ENCODE results near the gene NUDT3. TPM values are rescaled to one million over a fixed set of nuclear protein-coding genes. Genes with fewer than 3 reads are reported as not detected.

The NUDT3 gene
- total and polyA plus RNA-seq, 4 donors = 3.2 to 20.2 (median 9.5) TPM

GRCh38 chr6:34319471-34319885 lies 73.0 kb downstream of the NUDT3 start:
- Histone ChIP-seq H3K27ac (ENCODE audit: low read depth in 1 of 2, low read length in 2 of 2) (no peak overlapping the region), H3K9ac (ENCODE audit: low read depth in 1 of 2, low read length in 2 of 2) (no peak overlapping the region), H3K36me3 (ENCODE audit: control insufficient read depth in 4 of 4, insufficient read depth in 3 of 4, low read depth in 1 of 4, low read length in 3 of 4) (no peaks in the 10 kb centered on the region), H3K27me3 (ENCODE audit: control insufficient read depth in 4 of 4, insufficient read depth in 4 of 4, low read length in 3 of 4) (no peaks in the 10 kb centered on the region), H3K4me1 (ENCODE audit: control insufficient read depth in 4 of 4, insufficient read depth in 4 of 4, low read length in 3 of 4) (peaks cover 0 to 3% (median under 1%) of the 10 kb centered on the region in 4 donors), H3K4me3 (ENCODE audit: low read depth in 1 of 3, low read length in 3 of 3) (no peak overlapping the region), H3K9me3 (ENCODE audit: control insufficient read depth in 4 of 4, low read length in 3 of 4) (no peaks in the 10 kb centered on the region)
- TF ChIP-seq, protein P1, sequence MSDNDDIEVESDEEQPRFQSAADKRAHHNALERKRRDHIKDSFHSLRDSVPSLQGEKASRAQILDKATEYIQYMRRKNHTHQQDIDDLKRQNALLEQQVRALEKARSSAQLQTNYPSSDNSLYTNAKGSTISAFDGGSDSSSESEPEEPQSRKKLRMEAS (IDR thresholded peaks at IDR 0.05) = no peak
- TF ChIP-seq ZBTB33 (IDR thresholded peaks at IDR 0.05) (no peak), FOXA1 (IDR thresholded peaks at IDR 0.05) (no peak), TAF1 (conservative IDR thresholded peaks at IDR 0.05) (no peak), FOXA2 (IDR thresholded peaks at IDR 0.05) (no peak), HNF4G (IDR thresholded peaks at IDR 0.05) (no peak), RAD21 (IDR thresholded peaks at IDR 0.05) (no peak), HNF4A (conservative IDR thresholded peaks at IDR 0.05) (no peak), JUND (IDR thresholded peaks at IDR 0.05) (no peak)
- no peak for DNase-seq (ENCODE audit: low spot score)
- WGBS = 86% methylated on average over 4 of the region's 4 CpGs

DNA sequence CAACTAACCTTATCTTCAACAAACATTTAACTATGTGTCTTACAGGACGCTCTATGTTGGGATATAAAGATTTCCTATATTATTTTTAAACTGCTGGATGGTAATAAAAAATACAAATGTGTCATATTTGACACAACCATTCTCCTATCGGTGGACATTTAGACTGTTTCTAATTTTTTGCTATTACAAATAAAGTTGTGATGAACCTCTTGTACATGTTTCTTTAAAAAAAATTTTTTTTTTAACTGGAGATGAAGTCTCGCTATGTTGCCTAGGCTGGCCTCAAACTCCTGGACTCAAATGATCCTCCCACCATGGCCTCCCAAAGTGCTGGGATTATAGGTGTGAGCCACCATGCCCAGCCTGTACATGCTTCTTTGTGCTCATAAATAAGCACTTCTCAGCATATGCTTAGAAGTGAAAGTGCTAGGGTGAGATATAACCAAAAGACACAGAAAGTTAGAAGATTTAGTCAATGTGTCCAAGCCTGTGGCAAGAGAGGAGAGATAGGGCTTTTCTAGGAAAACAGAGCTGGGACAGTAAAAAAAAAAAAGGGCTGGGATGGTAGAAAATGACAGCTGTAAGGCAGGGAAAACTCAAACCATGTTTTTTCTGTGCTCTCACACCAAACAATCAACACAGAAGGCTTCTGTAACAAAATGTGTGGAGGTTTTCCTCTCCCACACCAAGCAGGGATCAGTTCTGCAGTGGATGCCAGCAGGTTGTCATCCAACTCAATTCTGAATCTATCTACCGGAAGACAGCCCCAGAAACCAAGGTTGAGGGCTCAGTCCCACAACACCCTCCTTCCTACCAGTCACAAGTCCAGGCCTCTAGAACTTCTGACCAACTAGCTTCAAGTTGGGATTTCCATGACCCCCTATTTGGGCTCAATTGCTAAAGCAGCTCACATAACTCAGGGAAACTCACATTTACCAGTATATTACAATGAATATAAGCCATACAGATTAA lies 73.7 kb downstream of the NUDT3 start:
- TF ChIP-seq ZBTB33 (IDR thresholded peaks at IDR 0.05) (no peak), SP1 (IDR thresholded peaks at IDR 0.05) (no peak), EGR1 (IDR thresholded peaks at IDR 0.05; ENCODE audit: low read depth in 2 of 2) (no peak), ATF3 (IDR thresholded peaks at IDR 0.05) (no peak), RAD21 (IDR thresholded peaks at IDR 0.05) (no peak), YY1 (IDR thresholded peaks at IDR 0.05) (no peak), HNF4A (conservative IDR thresholded peaks at IDR 0.05) (no peak), GABPA (IDR thresholded peaks at IDR 0.05 in 1 of 2, conservative IDR thresholded peaks at IDR 0.05 in 1 of 2) (no peak), JUND (IDR thresholded peaks at IDR 0.05) (no peak), FOXA2 (IDR thresholded peaks at IDR 0.05) (no peak), TAF1 (conservative IDR thresholded peaks at IDR 0.05) (no peak), RXRA (IDR thresholded peaks at IDR 0.05) (no peak)
- TF ChIP-seq, protein P2, sequence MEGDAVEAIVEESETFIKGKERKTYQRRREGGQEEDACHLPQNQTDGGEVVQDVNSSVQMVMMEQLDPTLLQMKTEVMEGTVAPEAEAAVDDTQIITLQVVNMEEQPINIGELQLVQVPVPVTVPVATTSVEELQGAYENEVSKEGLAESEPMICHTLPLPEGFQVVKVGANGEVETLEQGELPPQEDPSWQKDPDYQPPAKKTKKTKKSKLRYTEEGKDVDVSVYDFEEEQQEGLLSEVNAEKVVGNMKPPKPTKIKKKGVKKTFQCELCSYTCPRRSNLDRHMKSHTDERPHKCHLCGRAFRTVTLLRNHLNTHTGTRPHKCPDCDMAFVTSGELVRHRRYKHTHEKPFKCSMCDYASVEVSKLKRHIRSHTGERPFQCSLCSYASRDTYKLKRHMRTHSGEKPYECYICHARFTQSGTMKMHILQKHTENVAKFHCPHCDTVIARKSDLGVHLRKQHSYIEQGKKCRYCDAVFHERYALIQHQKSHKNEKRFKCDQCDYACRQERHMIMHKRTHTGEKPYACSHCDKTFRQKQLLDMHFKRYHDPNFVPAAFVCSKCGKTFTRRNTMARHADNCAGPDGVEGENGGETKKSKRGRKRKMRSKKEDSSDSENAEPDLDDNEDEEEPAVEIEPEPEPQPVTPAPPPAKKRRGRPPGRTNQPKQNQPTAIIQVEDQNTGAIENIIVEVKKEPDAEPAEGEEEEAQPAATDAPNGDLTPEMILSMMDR (IDR thresholded peaks at IDR 0.05; ENCODE audit: low read depth, low read length, missing input control) = no peak
- TF ChIP-seq, protein P1 (IDR thresholded peaks at IDR 0.05) = no peak
- Histone ChIP-seq H3K9ac (ENCODE audit: low read depth in 1 of 2, low read length in 2 of 2) (no peak overlapping the region), H3K9me3 (ENCODE audit: control insufficient read depth in 4 of 4, low read length in 3 of 4) (no peaks in the 10 kb centered on the region), H3K4me3 (ENCODE audit: low read depth in 1 of 3, low read length in 3 of 3) (no peak overlapping the region), H3K27me3 (ENCODE audit: control insufficient read depth in 4 of 4, insufficient read depth in 4 of 4, low read length in 3 of 4) (no peaks in the 10 kb centered on the region), H3K36me3 (ENCODE audit: control insufficient read depth in 4 of 4, insufficient read depth in 3 of 4, low read depth in 1 of 4, low read length in 3 of 4) (no peaks in the 10 kb centered on the region), H3K4me1 (ENCODE audit: control insufficient read depth in 4 of 4, insufficient read depth in 4 of 4, low read length in 3 of 4) (peaks cover 0 to 3% (median under 1%) of the 10 kb centered on the region in 4 donors), H3K27ac (ENCODE audit: low read depth in 1 of 2, low read length in 2 of 2) (no peak overlapping the region)
- no peak for DNase-seq (ENCODE audit: low spot score)
- 83% methylated on average over 4 of the region's 4 CpGs for WGBS
